ENCODE measurements around the gene PNCK. TPM values are rescaled to one million over a fixed set of nuclear protein-coding genes. Genes with fewer than 3 reads are reported as not detected.

The PNCK gene
- total and polyA plus RNA-seq, 2 of the 13 experiments (the other 11 are each of a cell fraction or from before 2014, with no cell fraction given): 33.1 TPM; not detected in 1

DNA sequence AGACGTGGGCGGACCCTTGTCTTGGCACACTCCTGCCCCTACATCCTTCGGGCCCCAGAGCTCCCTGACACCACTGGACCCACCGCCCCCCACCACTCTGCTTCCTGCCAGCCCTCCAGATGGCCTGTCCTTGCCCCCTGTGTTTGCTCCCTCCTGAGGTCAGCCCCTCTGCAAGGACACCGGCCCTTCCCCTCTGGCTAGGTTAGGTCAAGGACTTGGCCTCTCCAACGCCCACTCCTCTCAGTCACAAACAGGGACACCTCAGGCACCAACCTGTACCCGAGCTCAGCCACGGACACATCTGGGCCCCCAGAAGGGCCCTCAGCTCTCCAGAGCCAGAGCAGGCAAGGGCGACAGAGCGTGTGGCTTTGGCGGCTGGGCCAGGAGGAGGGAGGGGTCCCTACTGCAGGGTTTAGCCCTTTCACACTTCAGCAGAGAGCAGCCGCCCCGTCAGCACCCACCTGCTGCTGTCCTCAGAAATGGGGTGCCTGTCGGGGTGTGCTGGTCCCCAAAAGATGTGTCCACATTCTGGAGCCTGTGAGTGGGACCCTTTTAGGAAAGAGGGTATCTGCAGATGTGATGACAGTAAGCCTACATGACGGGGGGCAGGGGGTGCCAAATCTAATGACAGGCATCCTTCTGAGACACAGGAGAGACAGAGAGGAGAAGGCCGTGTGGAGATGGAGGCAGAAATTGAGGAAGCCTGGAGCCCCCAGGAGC, 50.1 kb downstream of the PNCK start (continued):
- TF ChIP-seq NR3C1 (CRISPR knock-in tag; IDR thresholded peaks at IDR 0.05) (no peak), PRPF4 (IDR thresholded peaks at IDR 0.05; ENCODE audit: low read depth, low read length, poor library complexity, severe bottlenecking) (no peak), TCF12 (IDR thresholded peaks at IDR 0.05) (no peak), TCF12 (CRISPR knock-in tag; IDR thresholded peaks at IDR 0.05) (peak; percentile 94; the same call in 1 of the 2 replicates), ZNF614 (CRISPR knock-in tag; IDR thresholded peaks at IDR 0.05; ENCODE audit: borderline replicate concordance) (no peak), ZNF629 (CRISPR knock-in tag; conservative IDR thresholded peaks at IDR 0.05) (no peak), PCBP1 (IDR thresholded peaks at IDR 0.05; ENCODE audit: borderline replicate concordance, low read depth, low read length) (no peak), PRMT3 (CRISPR knock-in tag; IDR thresholded peaks at IDR 0.05; ENCODE audit: borderline replicate concordance, low read depth) (no peak), SMAD3 (CRISPR knock-in tag; IDR thresholded peaks at IDR 0.05) (0 out of 2 replicates have a peak, but pooled peaks have one; percentile 40), BORCS8-MEF2B (CRISPR knock-in tag; IDR thresholded peaks at IDR 0.05) (no peak), LCORL (IDR thresholded peaks at IDR 0.05) (no peak), LCORL (CRISPR knock-in tag; IDR thresholded peaks at IDR 0.05) (peak; percentile 67; the same call in 1 of the 2 replicates), ZNF367 (CRISPR knock-in tag; IDR thresholded peaks at IDR 0.05; ENCODE audit: borderline replicate concordance) (no peak)
- TF ChIP-seq, protein P1, sequence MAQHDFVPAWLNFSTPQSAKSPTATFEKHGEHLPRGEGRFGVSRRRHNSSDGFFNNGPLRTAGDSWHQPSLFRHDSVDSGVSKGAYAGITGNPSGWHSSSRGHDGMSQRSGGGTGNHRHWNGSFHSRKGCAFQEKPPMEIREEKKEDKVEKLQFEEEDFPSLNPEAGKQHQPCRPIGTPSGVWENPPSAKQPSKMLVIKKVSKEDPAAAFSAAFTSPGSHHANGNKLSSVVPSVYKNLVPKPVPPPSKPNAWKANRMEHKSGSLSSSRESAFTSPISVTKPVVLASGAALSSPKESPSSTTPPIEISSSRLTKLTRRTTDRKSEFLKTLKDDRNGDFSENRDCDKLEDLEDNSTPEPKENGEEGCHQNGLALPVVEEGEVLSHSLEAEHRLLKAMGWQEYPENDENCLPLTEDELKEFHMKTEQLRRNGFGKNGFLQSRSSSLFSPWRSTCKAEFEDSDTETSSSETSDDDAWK (CRISPR knock-in tag; IDR thresholded peaks at IDR 0.05): no peak
- TF ChIP-seq, protein P2, sequence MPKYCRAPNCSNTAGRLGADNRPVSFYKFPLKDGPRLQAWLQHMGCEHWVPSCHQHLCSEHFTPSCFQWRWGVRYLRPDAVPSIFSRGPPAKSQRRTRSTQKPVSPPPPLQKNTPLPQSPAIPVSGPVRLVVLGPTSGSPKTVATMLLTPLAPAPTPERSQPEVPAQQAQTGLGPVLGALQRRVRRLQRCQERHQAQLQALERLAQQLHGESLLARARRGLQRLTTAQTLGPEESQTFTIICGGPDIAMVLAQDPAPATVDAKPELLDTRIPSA (CRISPR knock-in tag; IDR thresholded peaks at IDR 0.05; ENCODE audit: borderline replicate concordance): no peak
- TF ChIP-seq, protein P3, sequence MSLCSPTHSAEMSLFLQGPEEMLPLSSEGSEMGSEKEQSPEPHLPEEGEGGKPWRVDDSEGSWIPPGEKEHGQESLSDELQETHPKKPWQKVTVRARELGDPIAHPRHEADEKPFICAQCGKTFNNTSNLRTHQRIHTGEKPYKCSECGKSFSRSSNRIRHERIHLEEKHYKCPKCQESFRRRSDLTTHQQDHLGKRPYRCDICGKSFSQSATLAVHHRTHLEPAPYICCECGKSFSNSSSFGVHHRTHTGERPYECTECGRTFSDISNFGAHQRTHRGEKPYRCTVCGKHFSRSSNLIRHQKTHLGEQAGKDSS (CRISPR knock-in tag; IDR thresholded peaks at IDR 0.05; ENCODE audit: borderline replicate concordance, low read depth): 0 out of 2 replicates have a peak, but pooled peaks have one; percentile 22
- TF ChIP-seq, protein P4, sequence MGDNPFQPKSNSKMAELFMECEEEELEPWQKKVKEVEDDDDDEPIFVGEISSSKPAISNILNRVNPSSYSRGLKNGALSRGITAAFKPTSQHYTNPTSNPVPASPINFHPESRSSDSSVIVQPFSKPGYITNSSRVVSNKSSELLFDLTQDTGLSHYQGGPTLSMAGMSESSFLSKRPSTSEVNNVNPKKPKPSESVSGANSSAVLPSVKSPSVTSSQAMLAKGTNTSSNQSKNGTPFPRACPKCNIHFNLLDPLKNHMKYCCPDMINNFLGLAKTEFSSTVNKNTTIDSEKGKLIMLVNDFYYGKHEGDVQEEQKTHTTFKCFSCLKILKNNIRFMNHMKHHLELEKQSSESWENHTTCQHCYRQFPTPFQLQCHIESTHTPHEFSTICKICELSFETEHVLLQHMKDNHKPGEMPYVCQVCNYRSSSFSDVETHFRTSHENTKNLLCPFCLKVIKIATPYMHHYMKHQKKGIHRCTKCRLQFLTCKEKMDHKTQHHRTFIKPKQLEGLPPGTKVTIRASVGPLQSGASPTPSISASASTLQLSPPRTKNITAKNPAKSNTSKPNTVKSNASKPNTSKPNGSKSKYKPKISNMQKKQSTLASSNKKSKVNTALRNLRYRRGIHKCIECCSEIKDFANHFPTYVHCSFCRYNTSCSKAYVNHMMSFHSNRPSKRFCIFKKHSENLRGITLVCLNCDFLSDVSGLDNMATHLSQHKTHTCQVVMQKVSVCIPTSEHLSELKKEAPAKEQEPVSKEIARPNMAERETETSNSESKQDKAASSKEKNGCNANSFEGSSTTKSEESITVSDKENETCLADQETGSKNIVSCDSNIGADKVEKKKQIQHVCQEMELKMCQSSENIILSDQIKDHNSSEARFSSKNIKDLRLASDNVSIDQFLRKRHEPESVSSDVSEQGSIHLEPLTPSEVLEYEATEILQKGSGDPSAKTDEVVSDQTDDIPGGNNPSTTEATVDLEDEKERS (CRISPR knock-in tag; IDR thresholded peaks at IDR 0.05): no peak
- TF ChIP-seq, protein P5, sequence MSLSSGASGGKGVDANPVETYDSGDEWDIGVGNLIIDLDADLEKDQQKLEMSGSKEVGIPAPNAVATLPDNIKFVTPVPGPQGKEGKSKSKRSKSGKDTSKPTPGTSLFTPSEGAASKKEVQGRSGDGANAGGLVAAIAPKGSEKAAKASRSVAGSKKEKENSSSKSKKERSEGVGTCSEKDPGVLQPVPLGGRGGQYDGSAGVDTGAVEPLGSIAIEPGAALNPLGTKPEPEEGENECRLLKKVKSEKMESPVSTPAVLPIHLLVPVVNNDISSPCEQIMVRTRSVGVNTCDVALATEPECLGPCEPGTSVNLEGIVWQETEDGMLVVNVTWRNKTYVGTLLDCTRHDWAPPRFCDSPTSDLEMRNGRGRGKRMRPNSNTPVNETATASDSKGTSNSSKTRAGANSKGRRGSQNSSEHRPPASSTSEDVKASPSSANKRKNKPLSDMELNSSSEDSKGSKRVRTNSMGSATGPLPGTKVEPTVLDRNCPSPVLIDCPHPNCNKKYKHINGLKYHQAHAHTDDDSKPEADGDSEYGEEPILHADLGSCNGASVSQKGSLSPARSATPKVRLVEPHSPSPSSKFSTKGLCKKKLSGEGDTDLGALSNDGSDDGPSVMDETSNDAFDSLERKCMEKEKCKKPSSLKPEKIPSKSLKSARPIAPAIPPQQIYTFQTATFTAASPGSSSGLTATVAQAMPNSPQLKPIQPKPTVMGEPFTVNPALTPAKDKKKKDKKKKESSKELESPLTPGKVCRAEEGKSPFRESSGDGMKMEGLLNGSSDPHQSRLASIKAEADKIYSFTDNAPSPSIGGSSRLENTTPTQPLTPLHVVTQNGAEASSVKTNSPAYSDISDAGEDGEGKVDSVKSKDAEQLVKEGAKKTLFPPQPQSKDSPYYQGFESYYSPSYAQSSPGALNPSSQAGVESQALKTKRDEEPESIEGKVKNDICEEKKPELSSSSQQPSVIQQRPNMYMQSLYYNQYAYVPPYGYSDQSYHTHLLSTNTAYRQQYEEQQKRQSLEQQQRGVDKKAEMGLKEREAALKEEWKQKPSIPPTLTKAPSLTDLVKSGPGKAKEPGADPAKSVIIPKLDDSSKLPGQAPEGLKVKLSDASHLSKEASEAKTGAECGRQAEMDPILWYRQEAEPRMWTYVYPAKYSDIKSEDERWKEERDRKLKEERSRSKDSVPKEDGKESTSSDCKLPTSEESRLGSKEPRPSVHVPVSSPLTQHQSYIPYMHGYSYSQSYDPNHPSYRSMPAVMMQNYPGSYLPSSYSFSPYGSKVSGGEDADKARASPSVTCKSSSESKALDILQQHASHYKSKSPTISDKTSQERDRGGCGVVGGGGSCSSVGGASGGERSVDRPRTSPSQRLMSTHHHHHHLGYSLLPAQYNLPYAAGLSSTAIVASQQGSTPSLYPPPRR (CRISPR knock-in tag; IDR thresholded peaks at IDR 0.05; ENCODE audit: borderline replicate concordance): peak; percentile 88; the same call in 1 of the 2 replicates

Data from HepG2 (cell line).